Measurements from ENCODE around the gene SLC22A7. TPM values are rescaled to one million over a fixed set of nuclear protein-coding genes. Genes with fewer than 3 reads are reported as not detected.

SLC22A7 gene
- total and polyA plus RNA-seq, 2 donors (not counting 1 experiment from before 2014, with no cell fraction given) = not detected

GRCh38 chr6:43299338-43300293 is 1.6 kb downstream of the SLC22A7 start:
- ChIA-PET POLR2A (no interaction called here), CTCF (interaction anchor here (3.6 kb wide), 1 partner anchor 8 kb away, joined by 19 read pairs; the partner anchor contains the start of gene CRIP3)
- Histone ChIP-seq H3K27me3 (replicated peaks in 1 of 4; ENCODE audit: control extremely low read depth in 1 of 4, control insufficient read depth in 3 of 4, insufficient read depth in 4 of 4, low read length in 3 of 4) (peaks cover 0 to 19% (median 1%) of the 10 kb centered on the region in 4 experiments), H3K4me1 (ENCODE audit: control insufficient read depth in 2 of 2, insufficient read depth in 2 of 2, low read length in 2 of 2) (no peaks in the 10 kb centered on the region), H3K36me3 (replicated peaks in 1 of 2; ENCODE audit: control extremely low read depth in 1 of 2, control insufficient read depth in 1 of 2, extremely low read depth in 1 of 2, insufficient read depth in 2 of 2, low read length in 1 of 2) (no peaks in the 10 kb centered on the region), H3K9me3 (ENCODE audit: control extremely low read depth in 1 of 3, control insufficient read depth in 2 of 3, insufficient read depth in 1 of 3, low read length in 2 of 3) (no peaks in the 10 kb centered on the region), H3K9ac (ENCODE audit: low read length) (no peak overlapping the region), H3K4me3 (ENCODE audit: control extremely low read depth in 1 of 5, extremely low read depth in 1 of 5, insufficient read depth in 1 of 5, low read depth in 2 of 5, low read length in 4 of 5) (no peak overlapping the region), H3K27ac (ENCODE audit: low read length in 2 of 2) (no peak overlapping the region), H2AFZ (ENCODE audit: insufficient read depth, low read depth, low read length, poor library complexity, severe bottlenecking) (no peak overlapping the region), H3K79me2 (ENCODE audit: control insufficient read depth, insufficient read depth, low read length) (no peaks in the 10 kb centered on the region), H3K4me2 (replicated peaks; ENCODE audit: low read depth, low read length, poor library complexity, severe bottlenecking) (no peak overlapping the region), H4K20me1 (ENCODE audit: control insufficient read depth, insufficient read depth, low read length, poor library complexity, severe bottlenecking) (no peaks in the 10 kb centered on the region)
- intact Hi-C loops (cut with micrococcal nuclease) = no loop called here
- Mint-ChIP-seq H3K4me1 (peaks cover 4% of the 10 kb centered on the region), H3K4me3 (no peak overlapping the region), H3K9me3 (ENCODE audit: insufficient read depth) (no peaks in the 10 kb centered on the region), H3K27ac (no peak overlapping the region), H3K27me3 (peaks cover 14% of the 10 kb centered on the region)
- TF ChIP-seq CTCF (IDR thresholded peaks at IDR 0.05) = no peak
- TF ChIP-seq EZH2 (IDR thresholded peaks at IDR 0.05; ENCODE audit: borderline replicate concordance, insufficient read depth, low read depth, low read length, poor library complexity, severe bottlenecking) = no peak
- ATAC-seq (ENCODE audit: low read depth) = no peak
- WGBS (ENCODE audit: insufficient coverage) = 86% methylated on average over 17 of the region's 18 CpGs
- no peak for DNase-seq

Measured in B cell (primary cell).